Hematopoietic multipotent progenitor cell treated with erythropoietin and hydrocortisone succinate and interleukin-3 and kit ligand, for 17 days (in vitro differentiated cells): Measurements from ENCODE around the gene SLC6A3.
"Not testable (repeated sequence)": the region's sequence is repeated elsewhere in the genome, so short reads cannot be mapped to it uniquely, and the experiment has no call there.

Experiments used
- DNase-seq: peaks from one replicate; pipeline ENCODE4 v3.0.0-alpha.2; 2015; ENCODE audit warnings: low spot score

The SLC6A3 gene

DNA sequence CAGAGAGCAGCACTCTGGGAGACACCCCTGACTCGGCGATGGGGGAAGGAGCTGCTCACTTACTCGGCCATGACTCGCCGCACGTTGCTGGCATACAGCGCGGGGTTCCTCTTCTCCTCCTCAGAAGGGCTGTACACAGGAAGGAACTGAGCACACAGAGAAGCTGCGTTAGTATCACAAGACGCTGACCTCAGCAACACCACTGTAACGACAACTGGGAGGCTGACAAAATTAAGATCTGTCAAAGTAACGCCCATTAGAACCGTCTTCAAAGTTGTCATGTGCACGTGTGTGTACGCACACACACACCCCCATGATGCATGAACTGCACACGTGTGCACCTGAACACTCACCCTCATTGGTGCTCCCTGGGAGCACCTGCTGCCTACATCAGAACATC is 32.1 kb upstream of the SLC6A3 start:
- no peak for DNase-seq

DNA sequence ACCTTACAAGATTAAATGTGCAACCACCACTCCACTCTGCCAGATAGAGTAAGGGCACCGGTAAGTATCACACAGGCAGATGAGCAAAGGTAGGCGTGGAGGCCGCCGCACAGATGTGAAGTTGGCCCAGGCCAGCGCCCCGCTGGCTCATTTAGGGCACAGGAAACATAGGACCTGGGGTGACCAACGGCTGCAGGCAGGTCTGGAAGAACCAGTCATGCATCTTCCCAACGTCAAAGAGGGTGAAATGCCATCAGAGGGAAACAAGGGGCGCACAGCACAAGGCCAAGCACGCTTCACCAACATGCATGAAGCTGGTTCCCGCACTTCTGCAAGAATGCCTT is 31.7 kb upstream of the SLC6A3 start:
- no peak for DNase-seq

DNA sequence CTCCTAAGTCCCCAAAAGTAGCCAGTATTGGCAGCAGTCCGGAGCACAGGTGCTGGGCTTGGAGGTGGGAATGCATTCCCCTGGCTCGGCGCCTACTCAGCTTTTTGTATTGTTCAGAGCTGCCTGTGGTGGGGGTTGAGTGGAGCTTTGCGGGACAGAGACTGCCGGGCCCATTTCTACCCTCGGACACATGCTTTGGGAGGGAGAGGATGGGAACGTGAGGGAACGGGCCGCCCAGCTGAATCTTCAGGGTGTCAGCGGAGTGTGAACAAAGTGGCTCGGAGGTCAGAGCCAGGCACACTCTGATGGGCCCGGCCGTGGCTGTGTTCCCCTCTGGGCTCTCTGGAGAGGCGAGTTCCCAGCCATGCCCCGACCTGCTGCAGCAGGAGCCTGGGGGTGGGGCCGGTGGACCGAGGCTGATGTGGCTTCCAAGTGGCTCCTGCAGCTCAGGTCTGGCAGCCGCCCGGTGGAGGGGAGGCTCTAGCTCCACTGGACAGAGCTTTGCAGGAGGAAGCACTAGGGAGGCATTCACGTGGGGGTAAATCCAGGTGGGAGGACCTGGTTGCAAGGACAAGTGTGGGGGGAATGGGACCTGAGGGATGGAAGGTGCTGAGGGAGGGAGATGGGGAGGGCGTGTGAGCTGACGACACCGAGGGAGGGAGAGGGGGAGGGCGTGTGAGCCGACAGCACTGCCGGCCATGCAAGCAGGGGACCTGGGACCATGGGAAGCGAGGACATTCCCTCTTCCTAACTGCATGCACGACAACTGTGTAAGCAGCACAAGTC is 31.1 kb upstream of the SLC6A3 start:
- DNase-seq = no peak

DNA sequence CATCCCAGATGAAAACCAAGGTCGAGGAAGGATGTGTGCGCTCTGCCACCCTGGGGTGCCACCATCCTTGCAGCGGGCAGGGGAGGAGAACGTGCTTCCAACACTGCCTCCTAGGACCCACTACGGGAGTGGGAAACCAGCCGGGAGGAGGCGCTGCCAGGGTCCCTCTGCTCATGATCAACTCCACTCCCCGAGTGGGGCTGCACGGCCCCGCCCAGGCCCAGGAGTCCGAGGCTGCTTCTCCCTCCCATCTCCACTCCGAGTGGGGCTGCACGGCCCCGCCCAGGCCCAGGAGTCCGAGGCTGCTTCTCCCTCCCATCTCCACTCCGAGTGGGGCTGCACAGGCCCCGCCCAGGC is 30.3 kb upstream of the SLC6A3 start:
- DNase-seq = not testable (repeated sequence)

DNA sequence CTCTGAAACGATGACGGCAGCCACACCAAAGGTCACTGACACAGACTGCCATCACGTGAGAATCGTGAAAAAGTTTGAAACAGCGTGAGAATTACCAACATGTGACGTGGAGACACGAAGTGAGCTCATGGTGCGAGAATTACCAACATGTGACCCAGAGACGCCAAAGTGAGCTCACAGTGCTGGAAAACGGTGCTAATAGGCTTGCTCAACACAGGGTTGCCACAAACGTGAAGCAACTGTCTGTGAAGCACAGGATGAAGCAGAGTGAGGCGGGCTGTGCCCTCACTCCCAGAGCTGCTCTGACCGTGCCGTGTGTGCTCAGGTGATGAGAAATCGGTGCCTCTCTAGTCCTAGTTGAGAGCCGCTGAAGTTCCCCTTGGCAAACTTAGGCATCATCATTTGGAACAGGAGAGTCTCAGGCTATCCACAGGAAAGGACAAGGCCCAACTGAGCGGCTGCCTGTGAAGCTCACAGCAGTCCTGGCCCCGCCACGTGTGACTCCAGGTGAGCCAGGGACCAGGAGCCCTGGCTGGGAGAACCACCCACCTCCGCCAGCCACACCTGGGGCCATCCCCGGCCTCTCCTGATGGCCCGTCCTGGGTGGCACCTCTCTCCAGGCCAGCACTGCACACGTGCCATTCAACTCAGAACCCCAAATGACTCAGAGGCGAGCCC is 29.8 kb upstream of the SLC6A3 start:
- DNase-seq = no peak

DNA sequence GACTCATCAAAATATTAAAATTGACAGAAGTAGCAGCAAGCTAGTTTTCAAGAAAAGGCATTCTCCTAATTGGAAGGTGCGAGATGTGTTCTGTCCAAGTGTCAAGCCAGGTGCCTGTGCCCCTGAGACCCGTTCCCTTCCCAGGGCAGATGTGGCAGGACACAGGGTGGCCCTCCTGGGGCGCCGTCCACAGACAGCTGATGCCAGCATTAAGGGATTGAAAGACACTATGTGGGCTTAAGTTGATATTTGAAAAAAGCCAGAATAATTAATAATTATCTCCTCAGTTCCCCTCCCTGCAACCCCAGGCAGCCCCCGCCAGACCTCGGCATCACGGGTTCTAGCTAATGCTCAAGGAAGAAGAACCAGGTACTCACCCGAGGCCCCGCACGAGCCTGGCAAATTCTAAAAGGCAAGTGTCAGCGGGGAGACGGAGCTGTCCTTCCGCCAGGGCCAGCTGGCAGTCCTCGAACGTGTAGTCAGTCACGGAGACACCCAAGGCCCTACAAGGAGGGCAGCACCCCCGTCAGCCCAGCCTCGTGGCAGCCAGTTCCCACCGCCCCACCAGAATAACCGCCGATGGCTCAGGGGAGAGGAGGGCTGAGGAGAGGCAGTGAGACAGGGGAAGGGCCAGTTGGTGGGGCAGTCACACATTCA is 29.1 kb upstream of the SLC6A3 start:
- DNase-seq = no peak

DNA sequence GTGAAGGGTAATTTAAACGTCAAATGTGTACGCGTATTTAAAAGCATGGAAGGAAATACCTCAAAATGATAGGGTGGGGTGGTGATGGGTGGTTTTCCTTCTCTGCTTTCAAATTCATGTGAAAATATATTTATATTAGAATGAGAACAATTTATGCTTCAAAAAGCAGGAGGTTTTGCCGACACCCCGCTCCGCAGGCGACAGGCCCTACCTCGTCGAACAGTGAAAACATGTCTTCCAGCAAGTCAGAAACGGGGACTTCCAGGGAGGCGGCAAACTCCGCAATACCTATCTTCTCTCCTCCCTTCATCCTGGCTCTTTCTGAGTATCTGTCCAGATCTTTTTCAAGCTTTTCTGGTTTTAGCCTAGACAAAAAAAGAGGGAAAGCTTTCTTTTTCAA is 28.5 kb upstream of the SLC6A3 start:
- DNase-seq = no peak

- no peak for DNase-seq
These were observed 27.9 kb upstream of the SLC6A3 start for GRCh38 chr5:1472964-1473628.

DNA sequence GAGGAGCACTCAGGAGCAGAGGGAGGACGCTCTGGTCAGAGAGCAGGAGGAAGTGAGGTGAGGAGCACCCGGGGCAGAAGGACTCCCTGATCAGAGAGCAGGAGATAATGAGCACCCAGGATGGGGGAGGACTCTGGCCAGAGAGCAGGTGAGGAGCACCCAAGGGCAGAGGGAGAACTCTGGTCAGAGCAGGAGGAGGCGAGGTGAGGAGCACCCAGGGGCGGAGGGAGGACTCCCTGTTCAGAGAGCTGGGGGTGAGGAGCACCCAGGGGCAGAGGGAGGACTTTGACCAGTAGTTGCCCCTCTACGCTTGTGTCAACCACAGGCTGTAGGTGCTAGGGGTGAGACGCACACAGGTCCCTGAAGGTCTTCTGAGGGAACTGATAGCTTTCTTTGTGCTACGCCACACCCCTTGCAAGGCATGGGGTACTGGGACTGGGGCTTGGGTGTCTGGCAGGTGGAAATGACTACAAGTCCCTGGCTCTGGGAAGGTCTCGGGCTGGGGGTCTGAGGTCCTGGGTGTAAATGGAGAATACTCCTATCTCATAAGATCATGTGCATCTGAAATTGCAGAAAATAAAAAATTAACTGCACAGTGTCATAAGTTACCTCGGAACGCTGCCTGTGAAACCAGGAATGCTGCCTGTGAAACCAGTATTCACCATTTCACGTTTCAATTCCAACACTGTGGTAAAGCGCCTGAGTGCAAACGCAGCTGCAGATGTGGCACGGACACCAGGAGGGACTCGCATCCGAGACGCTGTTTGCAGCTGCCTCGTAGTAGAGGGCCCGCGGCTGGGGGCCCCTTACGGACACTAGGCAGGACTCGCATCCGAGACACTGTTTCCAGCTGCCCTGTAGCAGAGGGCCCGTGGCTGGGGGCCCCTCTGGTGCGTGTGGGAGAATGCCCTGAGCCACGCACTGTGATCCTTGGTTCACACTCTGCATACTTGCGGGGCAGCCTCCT is 27.0 kb upstream of the SLC6A3 start:
- no peak for DNase-seq

- DNase-seq = no peak
These were observed 26.1 kb upstream of the SLC6A3 start for GRCh38 chr5:1471240-1471853.

DNA sequence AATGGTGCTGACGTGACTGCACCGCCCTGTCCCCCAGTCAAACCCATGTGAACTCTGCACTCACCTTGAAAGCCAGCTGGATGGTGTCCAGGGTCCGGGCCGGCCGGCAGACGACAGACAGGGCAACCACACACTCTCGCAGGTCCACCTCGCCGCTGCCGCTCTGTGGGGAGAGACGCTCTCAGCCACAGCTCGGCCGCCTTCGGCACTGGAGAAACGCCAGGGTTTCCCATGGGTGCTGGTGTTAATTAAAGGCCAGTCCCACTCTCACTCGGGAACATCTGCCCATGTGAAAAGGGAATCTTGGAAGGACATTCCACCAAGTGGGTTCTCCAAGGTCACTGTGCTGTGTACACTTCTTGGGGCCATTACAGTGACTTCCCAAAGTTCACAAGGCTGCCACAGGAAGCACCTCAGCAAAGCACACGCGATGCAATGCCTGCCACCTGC is 25.5 kb upstream of the SLC6A3 start:
- no peak for DNase-seq

DNA sequence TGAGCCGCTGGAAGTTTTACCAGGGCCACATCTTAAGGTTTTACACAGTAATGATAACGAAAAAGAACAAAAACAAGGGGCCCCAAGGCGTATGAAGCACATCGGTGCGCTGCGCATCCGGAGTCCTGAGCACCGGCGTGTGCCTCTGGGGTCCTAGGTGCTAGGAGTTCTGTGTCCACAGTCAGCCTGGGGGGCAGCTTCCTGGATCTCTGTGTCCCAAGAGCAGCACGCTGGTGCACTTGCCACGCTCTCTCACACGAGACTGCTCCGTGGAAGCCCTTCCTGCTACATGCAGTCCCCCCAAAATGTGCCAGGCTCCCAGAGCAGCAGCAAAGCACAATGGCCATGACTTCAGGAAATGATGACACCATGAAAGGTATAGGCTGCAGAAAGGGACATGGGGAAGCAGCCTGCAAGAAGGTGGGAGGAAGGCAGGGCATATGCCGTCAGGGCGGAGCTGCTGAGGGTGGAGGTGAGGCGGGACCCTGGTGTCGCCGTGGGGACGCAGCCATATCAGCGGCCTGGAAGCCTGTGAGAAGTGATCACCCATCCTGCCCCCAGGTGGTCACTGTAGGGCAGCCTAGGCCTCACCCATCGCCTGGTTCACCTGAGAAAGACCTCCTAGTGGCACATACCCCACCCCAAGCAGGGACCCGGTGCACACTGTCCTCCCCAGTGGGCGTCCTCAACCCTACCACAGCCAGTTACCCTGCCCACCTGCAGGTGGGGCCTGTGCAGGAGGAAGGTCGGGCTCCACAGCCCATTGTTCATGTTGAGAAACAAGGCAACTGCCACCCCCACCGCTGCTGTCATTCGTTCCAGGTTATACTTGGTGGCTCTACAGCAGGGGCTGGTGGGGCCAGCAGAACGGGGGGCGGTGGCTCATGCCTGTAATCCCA is 23.6 kb upstream of the SLC6A3 start:
- no peak for DNase-seq

- no peak for DNase-seq
These were observed 23.0 kb upstream of the SLC6A3 start for GRCh38 chr5:1468247-1468612.

DNA sequence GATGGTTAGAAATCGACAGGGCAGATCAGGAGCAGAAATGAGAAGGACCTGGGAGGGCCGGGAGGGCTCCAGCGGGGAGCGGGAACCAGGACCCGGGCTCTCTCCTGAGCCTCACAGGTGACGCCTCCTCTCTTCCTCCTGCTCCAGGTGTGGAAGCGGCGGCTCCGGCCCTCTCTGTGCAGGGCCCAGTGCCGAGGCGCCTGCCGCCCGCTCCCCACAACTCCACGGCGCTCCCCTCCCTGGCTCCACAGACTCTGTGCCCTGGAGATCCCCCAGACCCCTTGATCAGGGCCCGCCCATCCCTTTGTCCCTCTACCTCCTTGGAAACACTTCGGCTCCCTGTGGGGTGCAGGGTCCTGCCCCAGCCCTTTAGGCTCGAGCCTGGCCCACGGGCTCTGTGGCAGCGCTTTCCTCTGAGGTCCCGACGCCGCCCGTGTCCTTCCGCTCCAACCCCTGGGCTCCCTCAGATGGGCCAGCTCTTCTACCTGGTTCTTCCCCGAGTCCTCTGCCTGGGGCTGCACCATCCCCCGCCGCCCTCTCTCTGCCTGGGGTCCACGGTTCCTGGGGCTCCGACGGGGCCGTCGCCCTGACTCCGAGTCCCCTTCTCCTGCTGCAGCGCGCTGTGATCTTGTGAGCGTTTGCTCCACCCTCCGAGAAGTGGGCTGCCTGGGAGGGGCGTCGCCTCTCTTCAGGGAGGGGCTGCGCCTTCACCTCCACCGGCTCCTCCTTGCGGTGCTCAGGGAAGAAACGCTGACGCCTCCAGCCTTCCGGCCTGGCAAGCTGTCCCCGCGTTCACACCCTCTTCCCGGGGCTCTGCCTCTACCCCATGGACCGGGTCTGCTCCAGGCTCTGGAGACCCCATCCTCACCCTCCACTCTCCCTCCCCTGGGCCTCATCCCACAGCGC is 22.4 kb upstream of the SLC6A3 start:
- DNase-seq = no peak

DNA sequence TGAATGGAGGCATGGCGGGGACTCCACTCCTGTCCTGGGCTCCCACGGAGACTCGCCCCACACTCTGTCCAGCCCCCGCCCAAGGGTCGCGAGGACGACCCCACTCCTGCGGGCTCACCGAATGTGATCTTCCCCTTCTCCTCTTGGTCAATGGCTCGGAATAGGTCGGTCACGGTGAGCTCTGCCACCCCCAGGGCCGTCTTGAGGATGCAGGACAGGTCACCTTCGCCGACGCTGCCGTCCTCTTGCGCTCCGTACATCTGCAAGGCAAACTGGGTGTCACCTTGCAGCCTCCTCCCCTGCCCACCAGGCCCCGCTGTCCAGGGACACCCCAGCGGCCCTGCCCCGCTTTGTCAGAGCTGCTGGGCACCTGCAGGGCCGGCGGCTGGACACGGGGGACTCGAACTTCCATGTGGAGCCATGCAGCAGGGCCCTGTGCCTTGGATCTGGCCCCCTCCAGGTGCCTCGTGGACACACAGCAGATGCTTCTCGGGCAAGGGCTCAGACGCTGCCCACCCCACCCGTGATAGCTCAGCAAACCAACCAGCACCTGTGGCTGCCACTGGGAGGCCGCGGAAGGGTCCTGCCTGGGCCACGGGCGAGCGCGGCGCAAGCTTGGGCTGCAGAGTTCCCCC is 21.5 kb upstream of the SLC6A3 start:
- DNase-seq = no peak

DNA sequence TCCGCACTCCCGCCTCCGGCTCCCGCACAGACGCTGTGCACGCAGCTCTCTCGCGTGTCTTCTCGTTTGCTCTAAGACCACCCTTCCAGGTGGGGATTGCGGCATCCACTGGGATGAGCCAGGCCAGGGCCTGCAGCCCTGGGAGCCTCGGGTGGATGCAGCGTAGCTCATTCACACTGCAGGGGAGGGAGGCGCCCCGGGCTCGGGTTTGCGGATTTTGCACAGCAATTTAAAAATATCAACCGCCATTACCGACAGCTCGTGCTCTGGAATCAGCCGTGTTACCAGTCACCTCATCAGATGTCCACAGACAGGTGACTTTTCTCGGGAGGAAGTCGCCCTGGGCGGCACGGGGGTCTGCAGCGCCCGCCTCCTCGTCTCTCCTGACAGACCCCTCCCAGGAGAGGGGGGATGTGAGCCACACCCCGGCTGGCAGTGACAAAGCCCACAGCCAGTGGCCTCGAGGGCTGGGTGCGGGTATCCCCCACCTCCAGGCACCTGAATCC is 20.8 kb upstream of the SLC6A3 start:
- DNase-seq = no peak

GRCh38 chr5:1465117-1465516 is 19.9 kb upstream of the SLC6A3 start:
- DNase-seq = no peak

DNA sequence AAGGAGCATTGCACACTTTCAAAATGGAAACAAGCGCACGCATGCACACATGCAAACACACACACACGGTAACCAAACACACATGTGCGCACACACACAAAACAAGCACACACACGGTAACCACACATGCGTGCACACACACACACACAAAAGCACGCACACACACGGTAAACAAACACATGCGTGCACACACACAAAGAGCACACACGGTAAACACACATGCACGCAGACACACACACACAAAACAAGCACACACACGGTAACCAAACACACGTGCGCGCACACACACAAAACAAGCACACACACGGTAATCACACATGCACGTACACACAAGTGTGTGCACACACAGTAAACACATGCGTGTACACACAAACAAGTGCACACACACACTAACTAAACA is 19.3 kb upstream of the SLC6A3 start:
- DNase-seq = no peak

GRCh38 chr5:1464096-1464446 is 18.8 kb upstream of the SLC6A3 start:
- no peak for DNase-seq
